ACHN (cell line): ENCODE results near the gene LYZL4.

ENCODE experiments used
- DNase-seq: peaks from one replicate; pipeline ENCODE4 v3.0.0-alpha.2; 2015
- in situ Hi-C: cut with HindIII; loops from 2 replicates; pipeline ENCODE4 v1.10.0; 2017; ENCODE audit warnings: low sequenced_read_pairs, low pct_ligation_motif_present, low pct_unique_long_range_greater_than_20kb

LYZL4 gene

DNA sequence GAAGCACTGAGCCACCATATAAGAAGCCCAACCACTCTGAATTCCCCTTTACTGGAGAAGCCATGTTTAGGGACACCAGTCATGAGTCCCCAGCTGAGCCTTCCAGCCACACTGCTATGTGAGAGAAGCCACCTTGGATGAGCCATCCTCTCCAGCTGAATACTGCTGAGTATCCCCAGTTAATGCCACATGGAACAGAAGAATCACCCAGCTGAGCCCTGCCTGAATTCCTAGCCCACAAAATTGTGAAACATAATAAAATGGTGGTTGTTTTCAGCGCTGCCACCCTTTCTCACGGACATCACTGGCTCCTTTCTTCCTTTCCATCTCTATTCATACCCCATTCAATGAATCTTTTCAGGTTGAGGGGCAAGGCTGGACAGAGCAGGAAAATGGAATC lies 22.1 kb upstream of the LYZL4 start:
- no peak for DNase-seq
- in situ Hi-C loops, result no loop called here

DNA sequence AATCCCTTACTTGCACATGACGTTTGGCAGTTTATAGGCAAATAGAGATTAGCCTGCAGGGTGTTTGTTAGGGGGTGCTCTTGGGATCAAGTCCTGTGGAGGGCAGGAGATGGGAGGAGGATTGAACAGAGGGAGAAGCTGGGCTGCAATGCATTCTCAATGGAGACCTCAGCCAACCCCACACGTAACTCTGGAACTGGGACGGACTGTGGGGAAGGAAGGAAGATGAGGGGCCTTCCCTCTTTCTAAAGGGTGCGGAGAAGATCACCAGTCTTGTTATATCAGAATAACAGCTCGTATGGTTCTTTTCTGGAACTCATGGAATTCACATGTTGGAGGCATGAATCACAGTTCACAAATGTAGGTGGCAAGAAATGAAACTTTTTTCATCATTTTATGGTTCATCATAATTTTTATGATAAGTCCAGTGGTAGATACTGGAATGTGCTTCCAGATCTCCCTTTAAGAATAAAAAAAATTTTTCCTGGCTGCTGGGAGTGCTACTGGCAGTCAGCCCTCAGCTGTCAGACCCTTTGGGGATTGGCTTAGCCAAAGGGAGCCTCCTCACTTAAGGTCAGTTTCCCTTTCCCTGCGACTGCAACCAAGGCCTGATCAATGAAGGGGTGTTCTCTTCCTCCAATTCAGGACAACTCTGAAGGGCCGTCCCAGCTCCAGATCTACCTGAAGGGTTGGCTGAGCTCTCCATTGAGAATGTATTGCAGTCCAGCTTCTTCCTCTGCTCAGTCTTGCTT lies 20.5 kb upstream of the LYZL4 start:
- no peak for DNase-seq
- in situ Hi-C loops, result no loop called here

DNA sequence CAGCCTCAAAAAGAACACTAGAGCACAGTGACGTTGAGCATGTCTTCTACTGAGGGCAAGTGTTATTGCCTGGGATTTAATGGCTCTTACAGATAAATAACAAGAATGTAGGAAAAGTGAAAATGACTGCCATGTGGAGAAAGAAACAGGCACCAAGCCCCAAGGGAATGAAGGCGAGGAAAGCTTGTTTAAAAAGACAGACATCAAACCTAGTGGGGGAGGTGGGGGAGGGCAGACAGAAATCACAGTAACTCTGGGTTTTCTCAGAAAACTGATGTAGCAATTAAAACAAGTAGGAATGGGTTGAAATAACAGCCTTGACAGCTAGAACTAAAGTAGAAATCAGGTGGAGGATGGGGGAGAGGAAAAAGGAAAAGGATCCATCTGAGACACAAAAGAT lies 18.4 kb upstream of the LYZL4 start:
- DNase-seq, result no peak
- in situ Hi-C loops, result no loop called here

DNA sequence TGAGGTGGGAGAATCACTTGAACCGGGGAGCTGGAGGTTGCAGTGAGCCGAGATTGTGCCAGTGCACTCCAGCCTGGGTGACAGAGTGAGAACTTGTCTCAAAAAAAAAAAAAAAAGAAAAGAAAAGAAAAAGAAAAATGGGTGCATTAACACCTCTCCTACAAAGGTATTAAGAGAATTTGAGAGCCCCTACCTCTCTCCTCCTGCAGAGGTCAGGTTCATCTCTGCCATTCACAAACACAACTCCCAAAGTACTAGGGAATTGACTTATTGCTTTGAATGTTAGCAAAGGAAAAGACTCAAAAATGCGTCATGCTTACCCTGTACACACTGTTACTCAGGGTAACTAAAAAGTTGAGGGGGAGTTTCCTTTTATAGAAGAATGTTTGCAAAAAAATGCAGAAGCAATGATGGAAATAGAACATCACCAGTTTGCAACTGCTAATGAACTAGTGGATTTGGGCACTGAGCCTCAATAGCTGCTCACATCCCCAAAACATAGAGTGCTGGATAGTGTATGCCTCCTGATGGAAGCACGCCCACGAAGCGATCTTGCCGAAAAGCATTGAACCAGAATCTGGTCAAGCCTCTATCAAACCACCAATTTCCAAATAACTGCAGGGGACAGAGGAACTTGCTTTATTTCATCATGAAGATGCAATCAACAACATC lies 15.5 kb upstream of the LYZL4 start:
- no peak for DNase-seq
- in situ Hi-C loops, result no loop called here

- in situ Hi-C loops, result no loop called here
- no peak for DNase-seq
Measured at GRCh38 chr3:42424911-42425310, 14.5 kb upstream of the LYZL4 start.

DNA sequence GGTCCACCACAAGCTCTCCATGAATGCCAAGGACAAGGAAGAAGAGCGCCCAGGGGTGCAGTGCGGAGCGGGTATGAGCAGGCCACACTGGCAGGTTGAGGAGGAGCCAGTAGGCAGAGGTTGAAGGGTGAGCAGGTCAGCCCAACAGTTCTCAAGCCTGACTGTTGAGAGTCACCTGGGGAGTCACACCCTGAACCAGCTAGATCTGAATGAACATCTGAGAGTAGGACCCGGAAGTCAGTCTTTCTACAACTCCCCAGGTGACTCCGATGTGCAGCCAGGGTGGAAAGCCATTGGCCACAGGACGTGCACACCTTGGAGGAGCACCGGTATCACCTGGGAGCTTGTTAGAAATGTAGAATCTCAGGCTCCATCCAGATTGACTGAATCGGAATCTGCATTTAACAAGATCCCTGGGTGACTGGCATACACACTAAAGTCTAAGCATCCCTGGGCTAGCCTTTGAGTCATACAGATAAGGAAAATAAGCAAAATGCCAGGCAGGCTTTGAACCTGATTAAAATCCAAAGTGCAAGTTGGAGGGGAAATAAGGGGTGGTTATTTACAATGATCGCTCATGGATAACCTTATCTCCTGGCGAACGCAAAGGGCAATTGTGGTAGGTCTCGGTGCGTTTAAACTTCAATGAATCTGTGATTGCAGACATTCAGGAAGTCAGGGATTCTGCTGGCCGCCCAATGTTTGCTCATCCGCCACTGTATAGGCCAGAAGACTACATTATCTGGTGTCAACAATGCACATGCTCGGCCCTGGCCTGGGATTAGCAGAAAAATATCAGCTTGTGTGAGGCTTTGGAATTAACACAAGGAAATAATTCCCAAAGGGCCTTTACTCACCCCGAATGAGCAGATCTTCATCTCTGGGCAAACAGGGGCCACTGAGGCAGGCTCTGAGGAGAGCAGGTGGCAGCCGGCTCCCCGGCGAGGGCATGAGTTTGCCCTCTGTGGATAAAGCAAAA lies 11.7 kb upstream of the LYZL4 start:
- in situ Hi-C loops, result no loop called here
- no peak for DNase-seq

GRCh38 chr3:42419563-42419962 lies 9.2 kb upstream of the LYZL4 start:
- in situ Hi-C loops, result no loop called here
- no peak for DNase-seq

DNA sequence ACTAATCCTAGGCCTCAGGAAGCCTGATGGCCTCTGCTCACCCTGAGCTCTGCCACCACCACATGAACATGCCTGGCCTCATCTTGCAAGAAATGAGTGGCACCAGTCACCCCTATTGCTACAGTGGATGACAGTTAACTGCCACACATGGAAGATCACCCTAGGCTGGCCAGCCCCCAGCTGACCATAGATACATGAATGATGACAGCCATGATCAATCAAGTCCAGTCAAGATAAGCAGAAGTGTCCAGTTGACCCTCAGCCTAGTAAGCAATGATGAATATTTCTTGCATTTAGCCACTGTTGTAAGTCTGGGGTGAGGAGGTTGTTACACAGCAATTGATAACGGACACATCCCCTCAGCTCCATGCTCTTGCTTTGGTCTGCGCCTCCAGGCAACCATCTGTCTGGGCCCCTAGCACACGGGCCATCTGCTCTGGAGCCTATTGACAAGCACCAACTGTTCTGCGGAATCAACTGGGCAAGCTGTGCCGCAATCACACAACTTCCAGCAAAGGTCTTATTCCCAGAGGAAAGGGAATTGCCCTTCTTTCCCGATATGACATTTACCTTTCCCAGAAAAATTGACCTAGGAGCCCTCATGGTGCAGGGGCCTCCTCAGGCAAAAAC lies 2.2 kb upstream of the LYZL4 start:
- no peak for DNase-seq
- in situ Hi-C loops, result no loop called here

- DNase-seq, result no peak
- in situ Hi-C loops, result no loop called here
Measured at GRCh38 chr3:42411429-42411828, 1.0 kb upstream of the LYZL4 start.

DNA sequence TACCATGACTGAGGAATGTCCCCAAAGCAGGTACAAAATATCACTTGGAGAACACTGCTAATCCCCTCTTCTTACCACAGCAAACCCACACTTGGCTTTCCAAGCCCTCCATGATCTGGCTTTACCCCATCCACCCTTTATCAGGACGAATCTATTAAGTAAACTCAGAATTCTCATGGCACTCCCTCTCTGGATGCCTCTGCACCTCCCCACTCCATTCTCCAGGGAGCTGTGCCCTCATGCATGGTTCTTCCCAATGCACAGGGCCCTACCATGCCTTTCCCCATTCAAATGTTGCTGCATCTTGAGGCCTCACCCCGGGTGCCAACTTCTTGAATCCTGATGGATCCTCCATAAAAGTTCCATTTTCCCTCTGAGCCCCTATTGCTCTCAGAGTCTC lies 2.3 kb downstream of the LYZL4 start:
- in situ Hi-C loops, result no loop called here

GRCh38 chr3:42406727-42407450 lies 3.5 kb downstream of the LYZL4 start:
- no peak for DNase-seq
- in situ Hi-C loops, result no loop called here

More for the DNA sequence above, 2.3 kb downstream of the LYZL4 start:
- DNase-seq, result no peak

- in situ Hi-C loops, result no loop called here
- no peak for DNase-seq
Measured at GRCh38 chr3:42405857-42406256, 4.6 kb downstream of the LYZL4 start.

GRCh38 chr3:42403737-42404136 lies 6.7 kb downstream of the LYZL4 start:
- DNase-seq, result no peak
- in situ Hi-C loops, result no loop called here

DNA sequence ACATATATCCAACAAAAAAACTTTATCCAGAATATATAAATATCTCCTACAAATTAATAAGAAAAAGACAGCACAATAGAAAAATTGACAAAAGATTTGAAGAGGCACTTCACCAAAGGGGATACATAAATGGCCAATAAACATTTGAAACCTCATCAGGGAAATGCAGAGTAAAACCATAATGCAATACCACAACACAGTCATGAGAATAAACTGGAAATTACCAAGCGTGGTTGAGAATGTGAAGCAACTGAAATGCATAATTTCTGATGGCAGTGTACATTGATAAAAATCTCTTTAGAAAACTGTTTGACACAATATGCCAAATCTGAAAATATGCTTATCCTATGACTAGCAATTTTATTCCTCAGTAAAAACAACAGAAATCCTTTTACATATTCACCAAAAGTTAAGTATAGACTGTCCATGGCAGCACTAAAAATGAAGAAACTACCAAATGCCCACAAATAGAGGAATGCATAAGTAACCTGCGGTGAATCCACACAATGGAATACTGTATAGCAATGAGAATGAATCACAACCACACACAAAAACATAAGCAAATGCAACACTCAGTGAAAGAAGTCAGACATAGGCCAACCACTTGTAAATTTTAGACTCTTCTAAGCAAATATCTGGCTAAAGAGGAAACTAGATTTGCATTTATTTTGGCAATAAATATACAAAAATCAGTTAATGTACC lies 7.9 kb downstream of the LYZL4 start:
- in situ Hi-C loops, result no loop called here
- no peak for DNase-seq

DNA sequence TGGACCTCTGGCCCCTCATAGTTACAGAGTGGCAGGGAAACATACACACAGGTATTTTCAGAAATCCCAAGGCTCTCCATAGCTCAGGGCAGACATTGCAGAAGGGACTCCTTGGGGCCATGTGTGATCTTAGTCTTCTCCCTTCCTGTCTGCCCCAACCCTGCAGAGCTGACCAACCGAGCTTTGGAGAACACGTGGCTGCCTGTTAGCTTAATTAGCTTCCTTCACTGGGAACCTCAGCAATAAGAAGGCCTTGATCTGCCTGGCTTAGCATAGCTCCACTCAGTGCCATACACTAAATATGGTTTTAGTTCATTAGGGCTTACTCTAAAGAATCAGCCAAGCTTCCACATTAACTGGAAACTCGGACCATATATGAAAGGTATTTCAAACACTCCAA lies 12.3 kb downstream of the LYZL4 start:
- in situ Hi-C loops, result no loop called here
- DNase-seq, result no peak

DNA sequence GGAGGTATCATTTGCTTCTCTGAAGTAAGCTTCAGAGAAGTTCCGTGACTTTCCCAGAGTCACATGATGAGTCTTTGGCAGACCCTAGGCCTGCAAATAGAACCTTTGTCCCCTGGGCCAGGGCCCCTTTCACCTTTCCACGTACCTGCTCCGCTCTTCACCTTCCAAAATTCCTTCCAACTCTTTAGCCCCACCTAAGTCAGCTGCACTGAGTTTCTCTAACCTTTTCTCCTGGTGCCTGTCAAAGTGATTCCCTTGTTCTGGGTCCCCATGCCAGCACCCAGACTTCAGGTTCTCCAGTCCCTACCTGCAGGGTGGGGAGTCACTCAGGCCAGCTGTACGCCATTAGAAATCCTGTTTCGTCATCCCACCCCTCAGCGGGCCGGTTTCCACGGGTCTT lies 12.8 kb downstream of the LYZL4 start:
- in situ Hi-C loops, result no loop called here
- no peak for DNase-seq

DNA sequence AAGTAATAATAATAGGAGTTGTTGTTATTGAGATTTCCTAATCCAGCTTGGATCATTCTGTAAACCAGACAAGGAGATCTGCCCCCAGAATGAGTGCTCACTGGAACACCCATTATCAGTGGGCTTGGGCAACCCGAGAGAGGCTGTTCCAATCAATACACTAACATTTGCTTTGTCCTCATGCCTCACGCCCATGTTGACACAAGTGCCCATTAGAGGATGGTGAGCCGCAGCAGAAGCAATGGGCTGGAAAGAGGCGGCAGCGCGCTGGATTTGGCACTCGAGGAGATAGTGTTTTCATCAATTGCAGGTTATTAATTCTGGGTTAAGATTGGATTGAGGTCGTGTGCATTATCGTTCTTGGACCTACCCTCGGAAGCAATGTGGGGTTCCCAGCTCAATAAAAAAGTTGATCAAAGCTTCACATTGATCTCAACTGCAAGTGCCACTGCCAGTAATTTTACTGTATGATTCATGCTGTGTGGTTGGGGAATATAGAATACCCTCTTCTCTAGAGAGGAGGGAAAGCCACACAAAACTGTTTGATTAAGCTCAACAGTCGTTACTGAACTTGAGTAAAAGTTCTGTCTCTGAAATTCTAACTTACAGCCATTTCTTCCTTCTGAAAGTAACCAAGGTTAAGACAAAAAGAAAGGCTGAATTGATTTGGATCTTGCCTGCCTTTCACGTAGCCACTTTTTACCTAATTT lies 15.7 kb downstream of the LYZL4 start:
- in situ Hi-C loops, result no loop called here
- no peak for DNase-seq
